GM21717 (cell line): ENCODE measurements around the gene PRIMA1.

Experiments
- ATAC-seq: cut with Tn5 transposase; IDR thresholded peaks from one replicate; pipeline ENCODE4 v1.9.1; 2021; ENCODE audit warnings: mild to moderate bottlenecking, moderate library complexity; ENCODE audit not compliant: unreplicated experiment

The PRIMA1 gene

DNA sequence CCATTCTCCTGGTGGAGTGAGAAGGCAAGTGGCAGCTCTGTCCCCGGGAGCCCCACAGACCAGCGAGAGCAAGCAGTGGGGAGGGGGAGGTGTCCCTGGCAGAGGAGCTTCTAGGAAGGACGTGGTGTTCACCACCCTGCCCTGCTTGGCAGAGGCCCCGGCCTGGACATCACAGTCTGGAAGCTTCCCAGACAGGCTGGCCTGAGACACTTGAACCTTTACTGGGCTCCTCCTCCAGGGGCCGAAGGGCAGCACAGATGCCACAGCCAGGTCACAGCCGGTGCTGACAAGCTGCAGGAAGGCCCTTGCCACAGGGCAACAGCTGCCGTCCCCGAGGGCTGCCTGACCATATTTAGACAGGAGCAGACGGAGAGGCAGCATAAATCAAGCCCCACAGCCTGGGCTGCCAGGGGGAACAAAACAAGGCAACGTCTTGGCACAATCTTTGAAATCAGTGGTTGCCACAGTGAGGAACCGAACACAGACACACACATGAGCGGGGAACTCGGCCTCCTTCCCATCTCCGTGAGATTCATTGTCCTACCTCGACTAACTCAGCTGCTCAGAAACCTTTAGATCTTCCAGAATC, 28.5 kb downstream of the PRIMA1 start:
- ATAC-seq: no peak

DNA sequence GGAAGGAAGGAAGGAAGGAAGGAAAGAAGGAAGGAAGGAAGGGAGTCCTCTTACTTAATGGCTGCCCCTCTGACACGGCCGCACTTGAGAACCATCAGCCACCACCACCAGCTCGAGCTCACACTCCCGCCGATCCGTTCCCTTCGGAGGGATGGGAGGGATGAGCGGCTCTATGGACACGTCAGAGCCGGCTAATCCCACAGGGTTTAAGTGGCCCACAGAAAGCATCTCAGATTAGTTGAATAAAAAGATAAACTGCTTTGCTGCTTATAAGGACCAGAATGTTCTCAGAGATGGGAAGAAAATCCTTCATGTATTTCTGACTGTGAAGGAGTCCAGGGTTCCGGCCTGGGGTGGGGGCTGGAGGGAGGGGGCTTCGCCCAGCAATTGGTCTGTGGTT, 31.1 kb downstream of the PRIMA1 start:
- no peak for ATAC-seq

DNA sequence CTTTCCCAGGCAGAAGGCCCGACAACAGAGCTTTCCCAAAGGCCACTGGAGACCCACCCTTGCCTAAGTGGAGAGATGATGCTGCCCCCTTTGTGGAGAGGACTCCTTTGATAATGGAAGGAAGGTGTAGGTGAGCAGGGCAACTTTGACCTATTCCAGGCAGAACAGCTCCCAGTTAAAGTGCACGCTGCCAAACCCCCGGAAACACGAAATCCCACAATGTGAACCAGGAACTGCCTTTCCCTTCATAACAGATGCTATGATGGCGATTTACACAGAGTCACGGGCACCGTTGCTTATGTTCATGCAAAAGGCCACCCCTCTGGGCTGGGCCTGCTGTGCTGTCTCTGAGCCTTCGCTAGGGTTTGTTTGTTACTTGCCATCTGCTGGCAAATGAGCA, 34.6 kb downstream of the PRIMA1 start:
- no peak for ATAC-seq

DNA sequence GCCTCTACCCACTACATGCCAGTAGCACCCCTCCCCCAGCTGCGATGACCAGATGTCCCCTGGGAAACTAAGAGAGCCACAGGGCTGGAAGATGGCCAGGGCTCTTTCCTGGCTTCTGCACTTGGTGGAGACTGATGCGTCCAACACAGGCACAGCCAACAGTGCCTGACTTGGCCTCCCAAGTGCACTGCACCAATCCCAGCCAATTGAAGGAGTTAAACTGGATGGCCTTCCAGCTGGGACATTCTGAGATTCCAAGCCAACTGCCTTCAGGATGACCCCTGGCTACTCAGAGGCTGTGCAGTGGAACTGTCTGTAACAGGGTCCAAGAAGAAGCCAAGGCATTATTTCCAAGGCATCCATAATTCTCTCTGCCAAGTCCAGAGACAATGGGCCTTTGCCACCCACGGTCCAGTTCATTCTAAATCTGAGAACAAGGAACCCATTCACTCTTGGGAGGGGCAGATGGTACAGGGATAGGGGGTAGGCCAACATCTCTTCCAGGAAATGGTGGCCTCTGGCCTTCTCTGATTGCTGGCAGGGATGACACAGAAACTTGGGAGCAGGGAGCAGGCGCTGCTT, 35.2 kb downstream of the PRIMA1 start:
- ATAC-seq: no peak

DNA sequence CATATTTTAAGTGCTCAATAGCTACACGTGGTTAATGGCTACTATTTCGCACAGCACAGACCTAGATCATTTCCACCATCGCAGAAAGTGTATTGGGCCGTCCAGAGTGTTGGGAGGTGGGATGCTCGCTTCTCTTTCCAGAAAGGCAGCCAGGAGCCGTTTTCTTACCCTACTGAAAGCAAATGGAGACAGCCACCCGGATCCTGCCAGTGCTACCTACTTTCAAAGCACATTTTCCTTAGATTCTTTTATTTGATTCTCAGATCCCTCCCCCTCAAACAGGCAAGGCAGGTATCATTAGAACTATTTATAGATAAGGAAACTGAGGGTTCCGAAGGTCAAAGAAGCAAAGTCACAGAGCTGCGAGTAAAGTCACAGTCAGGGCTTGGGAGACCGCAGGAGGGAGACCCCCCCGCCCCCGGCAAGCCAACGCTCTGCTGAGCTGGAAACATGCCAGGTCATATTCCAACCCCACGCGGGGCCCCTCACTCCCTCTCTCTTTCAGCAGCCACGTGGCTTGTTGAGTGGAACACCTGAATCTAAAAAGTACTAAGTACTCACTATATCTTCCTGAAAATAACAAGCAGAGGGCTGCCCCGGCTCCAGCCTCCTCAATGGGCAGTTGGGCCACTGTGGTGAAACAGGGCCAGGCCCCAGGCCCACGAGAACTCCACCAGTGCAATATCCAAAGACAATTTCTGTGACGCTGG, 36.2 kb downstream of the PRIMA1 start:
- ATAC-seq: no peak

DNA sequence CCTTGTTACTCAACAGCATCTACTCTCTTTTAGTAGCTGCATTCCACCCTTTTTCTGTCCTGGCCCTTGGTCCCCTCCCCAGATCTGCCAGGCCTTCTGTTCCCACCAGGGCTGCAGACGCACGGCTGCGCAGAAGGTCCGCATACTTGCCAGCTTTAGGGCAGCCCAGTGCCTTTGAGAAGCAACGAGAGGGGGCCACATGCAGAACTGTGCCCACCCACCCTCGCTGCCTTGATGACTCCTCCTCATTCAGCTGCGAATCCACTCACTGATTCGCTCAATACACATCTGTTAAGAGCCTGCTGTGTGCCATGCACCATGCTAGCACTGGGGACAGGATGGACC, 39.2 kb downstream of the PRIMA1 start:
- no peak for ATAC-seq

DNA sequence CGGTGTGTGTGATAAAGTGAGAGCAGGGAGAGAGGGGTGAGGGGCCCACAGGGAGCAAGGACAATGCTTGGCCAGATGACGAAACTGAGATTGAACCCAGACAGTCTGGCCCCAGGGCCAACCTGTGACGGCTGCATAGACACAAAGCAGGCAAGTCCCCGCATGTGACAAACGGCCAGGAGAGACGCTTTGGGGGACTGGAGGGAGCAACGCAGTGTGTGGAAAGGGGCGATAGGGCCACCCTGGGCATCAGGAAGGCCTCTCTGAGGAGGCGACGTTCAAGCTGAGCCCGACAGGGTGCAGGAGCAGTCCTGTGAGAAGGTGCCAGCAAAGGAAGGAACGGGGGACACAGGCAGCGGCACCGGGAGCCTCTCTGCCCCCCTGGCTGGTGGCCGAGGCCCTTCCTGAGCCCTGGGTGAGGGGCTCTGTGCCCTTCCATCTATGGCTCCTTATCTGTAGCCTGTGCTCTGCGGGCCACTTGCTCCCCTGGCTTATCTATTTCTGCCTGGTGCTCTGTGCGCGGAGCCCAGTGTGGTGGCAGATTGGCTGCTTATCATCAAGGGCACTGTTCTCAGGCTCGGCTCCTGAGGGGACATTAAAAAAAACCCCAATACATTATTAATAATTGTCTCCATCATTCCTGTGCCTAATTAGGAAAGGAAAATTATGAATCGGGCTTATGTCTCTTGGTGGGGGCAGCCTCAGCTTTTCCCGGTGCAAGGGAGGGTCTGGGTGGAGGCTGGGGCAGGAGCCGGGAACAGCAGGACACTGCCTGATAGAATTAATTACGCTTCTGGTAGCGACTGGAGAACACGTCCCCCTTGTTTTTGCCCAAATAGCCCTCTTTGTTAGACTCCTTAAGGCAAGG, 39.8 kb downstream of the PRIMA1 start:
- ATAC-seq: no peak

DNA sequence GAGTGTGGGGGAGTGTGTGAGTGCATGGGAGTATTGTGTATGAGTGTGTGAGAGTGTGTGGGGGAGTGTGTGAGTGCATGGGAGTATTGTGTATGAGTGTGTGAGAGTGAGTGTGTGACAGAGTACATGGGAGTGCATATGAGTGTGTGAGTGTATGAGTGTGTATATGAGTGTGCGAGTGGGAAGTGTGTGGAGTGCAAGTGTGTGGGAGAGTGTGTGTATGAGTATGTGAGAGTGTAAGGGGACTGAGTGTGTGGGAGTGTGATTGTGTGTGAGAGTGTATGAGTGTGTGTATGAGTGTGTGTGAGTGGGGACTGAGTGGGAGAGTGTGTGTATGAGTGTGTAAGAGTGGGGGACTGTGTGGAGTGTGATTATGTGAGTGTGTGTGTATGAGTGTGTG, 40.7 kb downstream of the PRIMA1 start:
- ATAC-seq: no peak

DNA sequence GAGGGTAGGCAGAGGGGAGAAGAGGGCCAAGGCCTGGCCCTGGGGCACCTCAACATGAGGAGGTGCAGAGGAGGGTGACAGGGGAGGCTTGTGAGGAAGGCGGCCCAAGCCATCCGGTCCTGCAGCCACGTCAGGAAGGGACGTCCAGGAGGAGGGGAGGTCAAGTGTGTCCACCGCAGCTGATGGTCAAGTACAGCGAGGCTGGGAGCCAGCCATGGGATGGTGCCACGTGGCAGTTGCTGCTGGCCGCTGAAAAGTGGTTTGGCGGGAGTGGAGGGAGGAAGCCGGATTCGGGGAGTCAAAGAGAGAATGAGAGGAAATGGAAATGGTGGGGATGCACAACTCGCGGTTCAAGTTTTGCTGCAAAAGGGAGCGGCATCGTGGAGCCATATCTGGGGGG, 41.2 kb downstream of the PRIMA1 start:
- ATAC-seq: no peak

DNA sequence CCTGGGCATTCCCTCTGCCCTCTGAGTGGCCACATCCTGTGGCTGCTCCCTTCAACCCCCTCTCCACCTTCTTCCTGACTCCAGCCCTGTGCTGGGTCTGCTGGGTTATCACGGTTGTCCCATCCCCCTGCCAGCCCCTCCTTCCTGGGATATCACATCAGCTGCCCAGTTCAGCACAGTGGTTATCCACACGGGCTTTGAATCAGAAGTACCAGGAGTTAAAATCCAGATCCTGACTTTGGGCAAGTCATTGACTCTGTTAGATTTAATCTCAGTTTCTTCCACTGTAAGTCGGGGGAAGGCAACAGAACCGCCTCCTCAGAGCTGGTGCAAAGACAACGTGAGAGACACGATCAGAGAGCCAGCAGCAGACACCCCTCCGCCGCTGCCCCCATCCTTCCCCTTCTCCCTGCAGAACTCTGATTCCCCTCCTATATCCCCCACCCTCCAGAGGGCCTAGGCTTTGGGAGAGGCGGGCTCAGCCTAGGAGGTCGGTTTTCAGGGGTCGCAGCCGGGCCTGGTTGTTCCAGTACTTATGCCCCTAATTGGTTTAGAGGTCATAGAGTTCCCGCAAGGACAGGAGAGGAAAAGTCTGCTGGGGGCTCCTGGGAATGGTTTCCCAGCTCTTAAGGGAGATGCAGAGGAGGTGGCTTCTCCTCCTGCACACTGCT, 42.5 kb downstream of the PRIMA1 start:
- ATAC-seq: no peak

DNA sequence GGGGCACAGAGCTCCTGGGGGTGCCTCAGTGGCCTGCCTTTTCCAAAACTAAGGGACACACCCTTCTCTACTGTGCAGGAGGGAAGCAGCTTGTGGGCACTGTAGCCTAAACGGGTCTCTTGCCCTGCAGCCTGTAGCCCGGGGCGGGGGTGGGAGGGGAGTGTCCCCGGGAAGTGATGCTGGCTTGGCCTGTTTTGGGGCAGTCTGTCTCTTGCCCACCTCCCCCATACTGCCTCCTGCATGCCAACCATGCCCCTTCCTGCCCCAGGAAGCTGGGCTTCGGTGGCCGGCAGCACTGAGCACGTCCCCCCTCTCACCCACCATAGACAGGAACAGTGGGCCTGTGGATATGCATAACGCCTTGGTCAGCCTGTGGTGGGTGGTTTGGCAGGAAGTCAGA, 43.4 kb downstream of the PRIMA1 start:
- no peak for ATAC-seq

DNA sequence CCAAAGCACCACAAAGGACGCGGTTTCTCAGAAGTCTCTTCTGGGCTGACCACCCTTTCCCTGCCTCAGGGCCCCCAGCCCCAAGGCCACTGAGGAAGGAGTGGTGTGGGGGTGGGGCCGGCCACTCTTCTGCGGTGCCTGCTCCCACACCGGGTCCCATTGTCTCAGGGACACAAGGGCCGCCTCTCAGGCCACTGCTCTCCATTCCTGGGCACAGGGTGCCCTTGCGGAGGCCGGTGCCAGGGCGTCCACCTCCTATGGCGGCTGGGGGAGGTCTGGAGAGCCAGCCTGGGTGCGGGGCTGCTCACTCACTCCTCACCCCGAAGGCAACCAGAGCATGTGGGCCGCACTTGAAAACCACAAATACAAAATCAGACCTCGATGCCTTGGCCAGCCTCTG, 44.1 kb downstream of the PRIMA1 start:
- ATAC-seq: no peak

DNA sequence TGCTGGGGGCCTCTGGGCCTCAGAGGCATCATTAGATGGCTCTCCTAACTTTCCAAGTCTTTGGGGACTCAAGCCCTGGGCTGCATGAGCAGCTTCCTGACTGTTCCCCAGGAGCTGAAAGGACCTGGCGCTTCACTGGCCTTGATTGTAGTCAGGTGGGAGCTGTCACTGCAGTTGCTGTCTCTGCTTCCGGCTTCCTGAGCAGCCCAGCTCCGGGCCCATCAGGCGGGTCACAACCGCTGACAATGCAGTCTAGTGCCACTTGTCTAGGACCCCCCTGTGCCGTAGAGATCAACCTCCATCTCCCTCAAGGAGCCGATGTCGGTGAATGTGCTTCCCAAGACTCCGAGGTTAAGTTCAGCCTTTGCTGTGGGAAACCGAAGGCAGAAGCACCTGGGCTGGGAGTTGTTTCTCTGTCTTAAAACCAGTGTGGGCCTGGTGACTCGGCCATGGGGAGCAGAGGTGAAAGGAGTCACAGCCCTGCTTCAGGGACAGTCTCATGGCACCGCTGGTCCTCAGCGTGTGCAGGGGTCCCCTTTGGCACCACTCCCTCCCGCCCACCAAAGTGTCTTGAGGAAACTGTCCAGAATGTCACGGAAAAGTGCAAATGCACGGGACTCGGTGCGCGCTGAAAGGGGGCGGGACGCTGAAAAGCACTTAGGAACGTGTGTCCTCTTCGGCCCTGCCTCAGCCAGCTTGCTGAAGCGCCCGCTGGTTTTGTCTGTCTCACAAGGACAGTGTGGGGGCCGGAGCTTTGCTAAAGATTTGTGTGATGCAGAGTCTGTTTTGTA, 44.8 kb downstream of the PRIMA1 start:
- ATAC-seq: no peak

DNA sequence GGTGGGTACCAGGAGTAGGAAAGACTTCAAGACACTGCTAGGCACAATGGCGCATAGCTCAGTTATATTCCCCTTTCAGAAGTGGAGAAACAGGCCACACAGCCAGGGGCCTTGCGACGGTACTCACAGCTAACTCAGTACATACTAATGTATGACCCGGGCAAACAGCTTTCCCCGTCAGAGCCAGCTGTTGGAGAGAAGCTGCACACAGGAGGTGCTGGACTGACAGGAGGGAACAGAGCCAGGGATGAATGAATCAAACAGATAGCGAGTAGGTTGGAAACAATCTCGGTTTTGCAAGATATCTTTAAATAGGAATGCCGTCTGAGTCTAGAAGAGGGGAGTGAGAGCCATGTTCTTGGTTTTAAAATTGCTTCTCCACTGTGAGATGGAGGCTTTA, 45.5 kb downstream of the PRIMA1 start:
- no peak for ATAC-seq

DNA sequence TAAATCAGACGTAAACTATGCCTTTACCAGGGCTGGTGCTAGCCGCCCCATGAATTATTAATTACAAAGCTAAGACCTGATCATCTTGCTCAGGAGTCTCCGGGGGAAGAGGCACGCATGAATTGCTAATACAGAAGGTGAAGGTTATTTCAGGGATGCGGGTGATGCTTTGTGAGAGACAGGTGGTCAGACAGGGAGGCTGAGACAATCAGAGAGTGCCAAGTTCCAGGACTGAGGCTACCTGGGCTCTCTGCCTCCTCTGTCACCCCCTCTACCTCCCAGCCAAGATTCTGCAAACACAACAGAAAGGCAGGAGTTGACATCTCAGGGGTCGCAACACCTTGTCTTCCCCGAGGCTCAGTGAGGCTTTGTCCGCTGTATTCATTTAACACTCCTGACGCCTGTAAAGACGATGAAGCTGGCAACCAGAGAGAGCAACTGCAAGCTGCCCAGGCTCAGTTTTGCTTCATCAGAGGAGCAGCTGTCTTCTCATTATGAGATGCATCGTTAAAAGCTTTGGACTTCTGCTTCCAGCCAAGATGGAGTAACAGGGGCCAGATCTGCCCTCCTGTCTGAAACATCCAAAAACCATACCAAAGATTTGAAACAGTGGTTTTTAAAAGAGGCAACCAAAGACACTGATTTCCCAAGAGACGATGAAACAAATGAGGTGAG, 46.6 kb downstream of the PRIMA1 start:
- ATAC-seq: no peak

DNA sequence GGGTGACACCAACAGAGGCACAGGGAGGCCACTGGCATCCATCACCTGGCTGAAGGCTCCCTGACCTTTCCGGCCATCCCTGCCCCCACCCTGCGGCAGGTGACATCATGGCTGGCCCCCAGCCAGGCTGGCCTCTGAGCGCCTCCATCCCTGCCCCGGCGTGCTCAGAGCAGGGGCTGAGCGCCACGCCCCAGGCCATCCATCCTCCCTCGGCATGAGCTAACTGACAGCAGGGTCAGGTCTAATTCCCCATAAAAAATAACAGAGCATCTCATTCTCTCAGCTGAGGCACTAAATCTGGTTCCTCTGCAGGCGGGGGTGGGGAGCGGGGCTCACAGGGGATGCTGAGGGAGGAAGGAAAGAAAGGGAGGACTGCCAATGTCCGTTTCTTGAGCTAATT, 50.7 kb downstream of the PRIMA1 start:
- ATAC-seq: no peak

DNA sequence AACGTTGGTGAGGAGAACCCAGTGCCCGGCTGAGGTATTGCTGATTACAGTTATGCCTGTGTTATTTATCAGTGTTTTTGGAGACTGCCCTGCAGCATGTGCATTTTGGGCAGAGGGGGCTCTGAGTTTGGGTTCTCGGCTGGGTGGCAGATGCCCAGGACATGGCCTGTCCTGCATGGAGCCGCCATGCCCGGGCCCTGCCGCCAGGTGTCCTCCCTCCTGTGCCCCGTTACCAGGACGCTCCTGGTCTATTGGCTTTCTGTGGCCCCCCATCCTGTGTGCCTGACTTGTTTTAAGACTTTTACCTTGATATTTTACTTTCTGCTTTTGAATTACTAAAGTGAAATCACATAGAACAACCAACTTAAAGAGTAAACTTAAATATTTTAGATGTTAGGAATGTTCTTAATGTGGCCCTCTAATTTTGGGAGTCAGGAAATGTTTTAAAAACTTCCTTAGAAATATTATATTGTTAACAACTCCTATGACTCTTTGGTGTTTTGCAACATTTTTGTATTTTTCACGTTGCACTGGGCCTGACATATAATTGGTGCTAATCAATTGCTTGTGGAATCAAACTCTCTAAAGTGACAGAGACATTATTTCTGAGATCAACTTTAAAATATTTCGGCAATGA, 51.8 kb downstream of the PRIMA1 start:
- no peak for ATAC-seq

DNA sequence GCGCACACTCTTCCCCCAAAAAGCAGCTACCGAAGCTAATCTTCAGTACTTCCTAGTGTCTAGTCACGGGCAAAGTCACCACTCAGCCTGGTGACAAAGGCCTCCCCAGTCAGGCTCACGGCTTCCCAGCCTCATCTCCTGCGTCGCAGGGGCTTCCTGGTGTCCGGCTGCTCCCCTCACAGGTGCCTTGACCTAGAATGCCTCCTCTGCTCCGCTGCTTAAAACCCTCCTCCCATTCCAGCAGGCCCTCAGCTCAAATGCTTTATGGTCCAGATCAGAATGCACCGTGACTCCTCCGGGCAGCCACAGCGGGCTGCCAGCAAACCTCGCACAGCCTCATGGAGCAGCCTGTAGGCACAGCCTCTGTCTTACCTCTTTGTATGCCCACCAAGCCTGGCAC, 53.1 kb downstream of the PRIMA1 start:
- no peak for ATAC-seq

DNA sequence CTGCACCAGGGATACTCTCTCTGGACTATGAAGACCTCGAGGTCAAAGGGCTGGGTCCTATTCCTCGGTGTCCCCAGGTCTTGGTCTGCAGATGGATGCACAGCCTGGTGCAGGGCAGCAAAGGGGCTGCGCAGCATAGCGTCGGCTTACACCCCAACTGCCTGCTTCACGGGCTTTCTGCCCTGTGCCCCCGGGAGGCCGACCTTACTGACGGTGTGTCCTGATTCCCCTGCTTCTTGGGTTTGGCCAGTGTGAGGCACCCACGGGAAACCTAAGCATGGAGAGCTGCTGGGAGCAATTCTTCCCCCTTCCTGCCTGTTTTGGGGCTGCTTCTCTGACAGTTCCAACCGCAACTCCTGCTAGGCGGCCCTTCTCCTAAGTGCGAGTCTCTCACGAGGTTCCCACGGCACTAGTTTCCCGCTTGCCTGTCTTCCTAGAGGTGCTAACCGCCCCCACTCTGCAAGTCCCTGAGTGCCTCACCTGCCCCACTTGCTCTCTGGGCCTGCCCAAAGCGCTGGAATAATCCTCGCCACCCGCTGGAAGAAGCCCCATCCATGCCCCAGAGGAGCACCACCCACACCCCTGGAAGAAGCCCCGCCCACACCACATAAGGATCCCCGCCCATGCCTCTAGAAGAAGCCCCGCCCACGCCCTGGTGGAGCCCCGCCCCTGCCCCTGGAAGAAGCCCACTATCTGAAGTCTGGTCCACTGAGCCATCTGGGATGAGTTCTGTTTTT, 54.0 kb downstream of the PRIMA1 start:
- no peak for ATAC-seq
